Muscle layer of colon (tissue), 2 donors: ENCODE data around the gene RCAN2.

Experiments
- H3K27ac ChIP-seq: one replicate; pipeline ENCODE4 v1.7.0; 2013; ENCODE audit warnings: low read depth, mild to moderate bottlenecking, low read length, moderate library complexity
- H3K27me3 ChIP-seq, 2 donors: one replicate each; pipeline ENCODE4 v1.7.0; 2013; ENCODE audit warnings: low read length in 2 of 2, mild to moderate bottlenecking in 2 of 2; ENCODE audit not compliant: insufficient read depth in 2 of 2, control insufficient read depth in 1 of 2
- H3K36me3 ChIP-seq: one replicate; pipeline ENCODE4 v1.7.0; 2013; ENCODE audit warnings: mild to moderate bottlenecking, low read length; ENCODE audit not compliant: insufficient read depth
- H3K4me1 ChIP-seq: one replicate; pipeline ENCODE4 v1.7.0; 2013; ENCODE audit warnings: mild to moderate bottlenecking, low read length; ENCODE audit not compliant: insufficient read depth
- H3K4me3 ChIP-seq, 2 donors: one replicate each; pipeline ENCODE4 v1.7.0; 2013; ENCODE audit warnings: low read length in 2 of 2, low read depth in 1 of 2, mild to moderate bottlenecking in 1 of 2, moderate library complexity in 1 of 2
- H3K9ac ChIP-seq: one replicate; pipeline ENCODE4 v1.7.0; 2013; ENCODE audit warnings: low read length
- H3K9me3 ChIP-seq: one replicate; pipeline ENCODE4 v1.7.0; 2013; ENCODE audit warnings: mild to moderate bottlenecking, low read length
- donor health status: abdominal sarcoma.
- donor health status: Adenocarcinoma of cecum.

Gene RCAN2

DNA sequence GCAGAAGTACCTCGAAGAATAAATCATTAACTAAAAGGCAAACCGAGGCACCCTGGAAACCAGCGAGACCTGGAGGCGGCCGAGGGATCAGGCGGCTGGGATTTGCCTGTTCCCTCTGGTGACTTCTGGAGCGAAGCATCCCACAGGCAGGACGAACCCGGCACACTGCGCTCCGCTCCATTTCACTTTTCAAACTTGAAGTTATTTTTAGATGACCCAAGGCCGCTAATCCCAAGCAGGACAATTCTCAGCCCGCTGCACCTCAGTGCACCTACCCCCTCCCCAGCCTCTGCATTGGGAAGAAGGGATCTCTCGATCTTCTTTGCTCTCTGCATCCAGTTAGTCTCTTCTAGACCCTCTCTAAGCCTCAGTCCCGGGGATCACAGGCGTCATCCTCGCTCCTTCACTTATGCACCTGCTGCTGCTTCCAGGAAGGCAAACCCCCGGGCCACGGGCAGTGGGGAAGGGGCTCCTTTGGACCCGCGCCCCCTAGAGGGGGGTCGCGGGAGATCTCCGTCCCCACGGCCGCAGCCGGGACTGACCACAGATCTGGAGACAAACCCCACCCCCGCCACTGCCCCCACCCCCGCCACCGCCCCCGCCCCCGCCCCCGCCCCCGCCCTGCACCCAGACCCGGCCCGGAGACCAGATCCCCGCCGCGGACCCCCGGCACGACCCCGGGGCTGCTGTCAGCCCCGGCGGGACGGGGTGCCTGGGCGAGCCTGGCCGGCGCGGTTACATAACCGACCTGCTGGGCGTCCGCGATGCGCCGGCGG lies 636 bp downstream of the RCAN2 start:
- Histone ChIP-seq H3K27me3 (peaks cover 0 to 5% of the 10 kb centered on the region in 2 donors), H3K4me1 (peaks cover 6% of the 10 kb centered on the region), H3K9me3 (no peaks in the 10 kb centered on the region), H3K27ac (no peak overlapping the region), H3K36me3 (no peaks in the 10 kb centered on the region), H3K9ac (no peak overlapping the region), H3K4me3 (peak overlapping the region; percentile 51 to 66)

DNA sequence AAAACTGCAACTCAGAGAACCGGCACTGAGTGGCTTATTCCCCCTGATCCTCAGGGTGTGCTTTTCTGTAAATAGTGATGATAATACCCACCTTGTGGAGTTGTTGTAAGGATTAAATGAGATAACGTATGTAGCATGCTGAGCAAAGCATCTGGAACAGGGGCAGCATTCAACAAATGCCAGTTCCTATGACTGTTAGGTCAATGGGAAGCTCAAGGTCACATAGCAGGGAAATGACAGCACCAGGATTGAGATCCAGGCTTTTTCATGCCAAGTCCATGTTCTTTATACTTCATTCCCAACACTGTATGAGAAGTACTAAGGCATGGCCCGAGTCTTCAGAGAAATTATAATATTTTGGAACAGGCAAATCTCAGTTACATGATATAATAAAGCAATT lies 5.1 kb downstream of the RCAN2 start:
- H3K27ac ChIP-seq, result no peak overlapping the region
- no peaks in the 10 kb centered on the region for H3K36me3 ChIP-seq
- no peak overlapping the region for H3K9ac ChIP-seq
- H3K9me3 ChIP-seq, result no peaks in the 10 kb centered on the region
- H3K4me3 ChIP-seq, result no peak overlapping the region
- peaks cover 6% of the 10 kb centered on the region for H3K4me1 ChIP-seq
- peaks cover 0 to 5% of the 10 kb centered on the region in 2 donors for H3K27me3 ChIP-seq

DNA sequence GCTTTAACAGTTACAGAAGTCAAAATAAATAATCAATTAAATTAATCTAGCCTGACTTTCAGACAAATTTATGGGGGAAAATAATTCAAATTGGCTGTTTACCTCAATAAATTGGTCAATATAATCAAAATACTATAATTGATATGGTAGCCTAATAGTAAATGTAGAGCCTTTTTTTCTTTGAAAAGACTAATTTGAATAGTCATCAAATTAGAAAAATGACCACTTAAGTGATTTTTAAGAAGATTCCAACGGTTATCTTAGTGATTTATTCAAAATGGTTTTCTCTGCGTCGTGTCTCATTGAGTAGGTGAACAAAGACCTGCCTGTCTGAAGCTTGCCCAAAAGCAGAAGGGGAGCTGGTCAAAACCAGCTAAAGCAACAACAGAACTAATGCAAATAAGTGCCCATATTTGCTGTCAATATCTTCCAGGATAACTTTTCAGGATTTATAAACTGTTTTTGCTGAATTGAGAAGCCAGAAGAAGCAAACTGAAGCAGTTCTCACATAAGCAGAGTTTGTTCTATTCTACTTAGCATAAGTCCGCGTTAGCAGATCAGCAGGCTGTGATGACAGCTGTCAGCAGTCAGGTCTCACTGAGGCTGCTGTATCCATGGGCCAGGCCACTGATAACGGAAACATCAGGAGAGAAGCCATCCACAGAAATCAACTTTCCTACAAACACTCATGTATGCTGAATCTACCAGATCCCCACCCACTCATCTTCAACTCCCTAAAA lies 7.0 kb downstream of the RCAN2 start:
- Histone ChIP-seq H3K27me3 (peaks cover 0 to 5% of the 10 kb centered on the region in 2 donors), H3K9ac (no peak overlapping the region)

DNA sequence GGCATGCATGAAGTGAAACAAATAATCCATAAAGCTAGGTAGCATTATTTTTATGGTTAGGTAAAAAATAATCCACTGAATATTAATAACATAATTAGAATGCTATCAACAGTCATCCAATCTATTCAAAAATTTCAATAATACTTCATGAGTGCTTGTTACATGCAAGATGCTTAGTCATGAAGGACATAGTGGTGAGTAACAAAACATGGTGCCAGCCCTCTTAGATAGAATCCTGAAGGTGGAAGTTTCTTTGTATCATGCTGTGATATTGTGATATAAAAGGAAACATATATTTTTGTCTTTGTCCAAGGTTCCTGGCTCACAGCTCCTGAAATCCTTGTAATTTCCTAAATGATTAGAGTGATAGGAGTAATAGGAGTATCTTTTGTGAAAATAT lies 14.9 kb downstream of the RCAN2 start:
- no peaks in the 10 kb centered on the region for H3K4me1 ChIP-seq
- H3K4me3 ChIP-seq, result no peak overlapping the region
- no peaks in the 10 kb centered on the region for H3K36me3 ChIP-seq

More for the DNA sequence above, 7.0 kb downstream of the RCAN2 start:
- H3K4me3 ChIP-seq, result no peak overlapping the region
- H3K4me1 ChIP-seq, result no peaks in the 10 kb centered on the region
- no peaks in the 10 kb centered on the region for H3K36me3 ChIP-seq
- no peak overlapping the region for H3K27ac ChIP-seq
- no peaks in the 10 kb centered on the region for H3K9me3 ChIP-seq

DNA sequence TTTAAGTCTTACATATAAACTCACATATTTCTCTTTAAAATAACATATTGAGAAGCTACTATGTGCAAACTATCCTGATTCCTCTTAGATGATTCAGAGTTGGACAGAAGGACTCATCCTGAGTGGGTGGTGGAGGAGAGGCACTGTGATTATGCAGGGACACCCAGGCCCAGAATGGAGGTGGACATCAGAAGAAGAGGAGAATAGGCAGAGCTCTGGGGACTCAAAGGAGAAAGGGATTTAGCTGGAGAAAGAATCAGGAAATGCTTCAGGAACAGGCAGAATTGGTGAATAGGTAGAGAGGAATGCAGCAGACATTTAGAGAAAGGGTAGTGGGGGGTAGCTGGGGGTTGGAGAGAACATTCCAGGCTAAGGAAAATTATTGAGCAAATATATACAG lies 17.4 kb downstream of the RCAN2 start:
- H3K27me3 ChIP-seq, result no peaks in the 10 kb centered on the region
- H3K27ac ChIP-seq, result no peak overlapping the region
- H3K4me1 ChIP-seq, result no peaks in the 10 kb centered on the region

More for the DNA sequence above, 14.9 kb downstream of the RCAN2 start:
- H3K27ac ChIP-seq, result no peak overlapping the region
- H3K27me3 ChIP-seq, result no peaks in the 10 kb centered on the region
- H3K9me3 ChIP-seq, result no peaks in the 10 kb centered on the region
- H3K9ac ChIP-seq, result no peak overlapping the region

DNA sequence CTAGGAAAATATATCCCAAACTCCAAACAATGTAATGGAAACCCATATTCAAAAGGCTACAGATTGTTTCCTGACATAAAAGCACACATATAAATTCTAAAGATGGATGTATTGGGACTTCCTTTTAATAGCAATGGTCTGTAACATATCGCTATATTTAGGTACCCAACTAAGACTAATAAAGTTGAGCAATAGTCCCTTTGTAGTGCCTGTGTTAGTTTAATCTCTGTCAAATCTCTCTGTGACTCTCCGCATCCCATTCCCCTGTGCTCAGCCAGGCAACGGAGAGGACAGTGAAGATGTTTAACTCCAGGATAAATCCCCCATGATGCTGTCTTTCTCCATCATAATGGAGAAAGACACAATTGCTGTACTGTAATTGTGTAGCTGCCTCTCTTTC lies 19.0 kb downstream of the RCAN2 start:
- Histone ChIP-seq H3K27ac (no peak overlapping the region), H3K27me3 (no peaks in the 10 kb centered on the region), H3K9me3 (no peaks in the 10 kb centered on the region), H3K36me3 (no peaks in the 10 kb centered on the region), H3K4me1 (no peaks in the 10 kb centered on the region), H3K9ac (no peak overlapping the region), H3K4me3 (no peak overlapping the region)

More for the DNA sequence above, 17.4 kb downstream of the RCAN2 start:
- Histone ChIP-seq H3K9ac (no peak overlapping the region), H3K36me3 (no peaks in the 10 kb centered on the region), H3K9me3 (no peaks in the 10 kb centered on the region), H3K4me3 (no peak overlapping the region)

DNA sequence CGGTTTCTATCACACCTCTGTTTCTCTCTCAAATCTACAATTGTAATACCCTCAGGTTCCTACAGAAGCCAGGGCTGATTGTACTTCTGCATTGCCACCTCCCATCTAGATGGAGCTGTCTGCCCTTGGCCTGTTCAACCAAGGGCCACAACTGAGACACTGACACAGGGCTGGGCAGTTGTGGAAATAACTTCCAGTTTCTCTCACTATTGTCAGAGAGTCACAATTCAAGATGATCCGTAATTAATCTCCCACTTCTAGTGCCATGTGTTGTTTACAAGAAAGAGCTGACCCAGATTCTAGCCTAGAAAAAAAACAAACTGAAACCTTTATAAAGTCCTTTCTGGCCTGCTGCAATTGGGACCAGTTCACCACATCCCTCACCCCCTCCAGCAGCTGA lies 22.2 kb downstream of the RCAN2 start:
- no peaks in the 10 kb centered on the region for H3K4me1 ChIP-seq
- H3K4me3 ChIP-seq, result no peak overlapping the region
- no peaks in the 10 kb centered on the region for H3K27me3 ChIP-seq
- no peak overlapping the region for H3K27ac ChIP-seq
- H3K9me3 ChIP-seq, result no peaks in the 10 kb centered on the region
- H3K9ac ChIP-seq, result no peak overlapping the region
- H3K36me3 ChIP-seq, result no peaks in the 10 kb centered on the region

DNA sequence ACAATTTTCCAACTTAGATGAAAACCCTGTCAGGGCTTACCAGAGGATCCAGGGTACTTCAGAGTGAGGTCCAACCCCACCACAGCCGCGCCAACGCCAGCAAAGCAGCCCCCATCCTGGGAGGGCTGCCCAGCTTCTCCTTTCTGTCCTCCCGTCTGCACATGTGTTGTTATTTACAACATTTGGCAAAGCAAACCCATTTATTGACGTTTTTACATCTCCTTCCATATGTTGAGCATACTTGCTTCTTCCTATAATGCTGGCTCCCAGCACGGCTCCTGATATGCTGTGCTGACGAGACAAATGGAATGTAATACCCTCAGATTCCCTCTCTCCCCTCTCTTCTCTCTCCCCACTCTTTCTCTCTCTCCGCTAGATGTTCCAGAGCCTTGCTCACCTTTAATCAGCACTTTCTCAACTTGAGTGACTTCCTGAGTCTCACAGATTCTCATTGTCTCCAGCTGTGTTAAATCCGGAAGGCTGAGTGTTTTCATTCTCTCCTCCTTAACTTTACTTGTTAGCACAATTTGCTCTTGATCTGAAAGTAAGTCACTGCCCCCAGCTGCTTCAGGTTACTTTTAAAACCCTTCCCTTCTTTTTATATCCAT lies 22.7 kb downstream of the RCAN2 start:
- H3K4me3 ChIP-seq, result no peak overlapping the region

DNA sequence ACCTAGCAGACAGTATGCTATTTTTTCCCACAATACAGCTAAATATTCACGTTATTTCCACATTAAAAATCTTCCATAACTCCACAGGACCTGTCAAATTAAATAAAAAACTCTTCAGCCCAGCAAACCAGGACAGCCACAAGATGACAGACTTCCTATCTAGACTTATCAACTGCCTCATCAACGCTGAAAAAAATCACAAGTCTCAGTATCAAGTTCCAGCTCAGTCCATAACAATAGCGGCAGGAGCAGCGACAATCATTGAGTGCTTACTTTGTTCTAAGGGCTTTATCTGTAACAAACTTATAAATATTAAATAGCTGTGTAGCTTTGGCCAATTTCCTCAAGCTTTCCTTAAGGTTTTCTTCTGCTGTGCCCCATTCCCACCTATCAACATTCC lies 24.7 kb downstream of the RCAN2 start:
- Histone ChIP-seq H3K4me3 (no peak overlapping the region), H3K9ac (no peak overlapping the region), H3K27me3 (no peaks in the 10 kb centered on the region), H3K9me3 (no peaks in the 10 kb centered on the region), H3K36me3 (no peaks in the 10 kb centered on the region), H3K27ac (no peak overlapping the region), H3K4me1 (no peaks in the 10 kb centered on the region)

More for the DNA sequence above, 22.7 kb downstream of the RCAN2 start:
- Histone ChIP-seq H3K36me3 (no peaks in the 10 kb centered on the region), H3K4me1 (no peaks in the 10 kb centered on the region), H3K9me3 (no peaks in the 10 kb centered on the region), H3K27ac (no peak overlapping the region), H3K27me3 (no peaks in the 10 kb centered on the region), H3K9ac (no peak overlapping the region)

DNA sequence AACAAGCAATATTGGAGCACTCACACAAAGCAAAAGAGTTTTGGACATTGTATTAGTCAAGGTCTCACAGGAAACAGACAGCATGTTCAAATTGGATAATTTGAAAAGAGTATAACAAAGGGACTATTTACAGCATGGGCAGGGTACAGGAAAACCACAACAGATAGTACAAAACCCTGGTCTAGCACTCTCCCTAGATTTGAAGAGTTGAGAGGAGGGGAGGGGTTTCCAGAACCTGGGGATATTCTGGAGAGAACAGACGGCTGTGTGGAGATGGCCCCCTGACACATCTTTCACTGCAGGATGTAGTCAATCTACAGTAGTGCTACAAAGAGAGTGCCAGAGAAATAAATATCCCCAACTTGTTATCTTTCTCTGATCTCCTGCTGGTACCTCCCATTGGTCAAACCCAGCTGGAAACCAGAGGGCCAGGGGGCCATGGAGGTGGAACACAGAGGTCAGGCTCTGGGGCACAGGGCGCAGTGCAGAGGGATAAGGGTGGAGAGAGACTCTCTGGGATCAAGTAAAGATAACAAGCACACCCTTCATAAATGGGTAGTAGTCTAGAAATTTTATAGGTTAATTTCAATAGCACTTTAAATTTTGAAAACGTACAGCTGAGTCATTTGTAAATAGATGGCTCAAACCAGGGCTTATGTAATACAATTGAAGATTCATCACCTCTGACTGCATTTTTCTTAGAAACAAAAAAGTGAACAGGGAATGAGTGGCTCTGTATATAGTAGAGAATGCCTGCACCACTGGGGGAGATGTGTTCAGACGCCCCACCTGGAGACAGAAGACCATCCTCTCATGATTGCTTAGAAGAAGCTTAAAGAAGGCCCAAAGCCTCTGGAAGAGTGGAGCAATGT lies 25.7 kb downstream of the RCAN2 start:
- Histone ChIP-seq H3K27ac (no peak overlapping the region), H3K9me3 (no peaks in the 10 kb centered on the region), H3K27me3 (no peaks in the 10 kb centered on the region), H3K4me1 (no peaks in the 10 kb centered on the region), H3K4me3 (no peak overlapping the region), H3K36me3 (no peaks in the 10 kb centered on the region), H3K9ac (no peak overlapping the region)

DNA sequence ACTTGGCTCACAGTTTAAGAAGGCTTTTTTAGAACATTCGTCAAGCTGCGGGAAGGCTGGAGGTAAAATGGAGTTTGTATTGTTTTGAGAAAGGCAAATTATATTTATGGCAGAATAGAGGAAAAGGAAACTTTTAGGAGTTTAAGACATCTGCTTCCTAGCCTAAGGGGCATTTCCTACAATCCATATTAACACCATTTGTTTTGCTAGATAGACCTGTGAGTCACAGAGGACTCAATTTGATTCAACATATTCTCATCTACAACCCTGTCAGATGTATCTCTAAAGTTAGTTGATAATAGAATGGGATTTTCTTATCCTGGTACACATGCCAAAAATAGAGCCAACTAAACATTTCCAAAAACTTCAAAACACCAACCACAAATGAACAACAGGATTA lies 35.0 kb downstream of the RCAN2 start:
- Histone ChIP-seq H3K9me3 (no peaks in the 10 kb centered on the region), H3K27ac (no peak overlapping the region), H3K4me1 (peaks cover 3% of the 10 kb centered on the region), H3K27me3 (no peaks in the 10 kb centered on the region), H3K36me3 (no peaks in the 10 kb centered on the region), H3K9ac (no peak overlapping the region), H3K4me3 (no peak overlapping the region)
